Calu3 (cell line): ENCODE measurements around the gene RBMX. TPM values are rescaled to one million over a fixed set of nuclear protein-coding genes. Genes with fewer than 3 reads are reported as not detected.

Experiments used
- BruUV-seq: library from RNA; stranded (reverse); fragments of 400-500 nt; replicated peaks from 2 replicates; lab custom pipeline; 2021; lab: Mats Ljungman, UMichigan
- CTCF ChIA-PET: fragments of 300-600 bp; sonication (Branson Sonifier 250); formaldehyde crosslinking; loops from one replicate; lab custom pipeline; 2022; ENCODE audit warnings: antibody characterized with exemption; lab: Charles Lee
- DNase-seq: peaks from one replicate; pipeline ENCODE4 v3.0.0; 2022
- H3K27ac Mint-ChIP-seq: one replicate; pipeline ENCODE4 v1.8.0; 2022; ENCODE audit warnings: mixed read lengths; ENCODE audit not compliant: unreplicated experiment
- H3K27me3 Mint-ChIP-seq: one replicate; pipeline ENCODE4 v1.8.0; 2022; ENCODE audit warnings: mixed read lengths; ENCODE audit not compliant: unreplicated experiment
- H3K36me3 Mint-ChIP-seq: one replicate; pipeline ENCODE4 v1.8.0; 2022; ENCODE audit warnings: mild to moderate bottlenecking, moderate library complexity, mixed read lengths; ENCODE audit not compliant: insufficient read depth, unreplicated experiment
- H3K4me1 Mint-ChIP-seq: one replicate; pipeline ENCODE4 v1.8.0; 2022; ENCODE audit warnings: mild to moderate bottlenecking, low read depth, mixed read lengths; ENCODE audit not compliant: unreplicated experiment
- H3K4me3 Mint-ChIP-seq: one replicate; pipeline ENCODE4 v1.8.0; 2022; ENCODE audit warnings: mild to moderate bottlenecking, low read depth, moderate library complexity, mixed read lengths; ENCODE audit not compliant: unreplicated experiment
- H3K9me3 Mint-ChIP-seq: one replicate; pipeline ENCODE4 v1.8.0; 2022; ENCODE audit warnings: low read depth, mixed read lengths; ENCODE audit not compliant: unreplicated experiment
- intact Hi-C: fragments of 100-400 bp; cut with micrococcal nuclease; formaldehyde crosslinking; loops from one replicate; pipeline ENCODE4 v1.10.0; 2022; ENCODE audit not compliant: unreplicated experiment
- total RNA-seq: library from RNA; stranded (reverse); gene quantifications from 2 replicates; pipeline ENCODE4 v1.2.3, GENCODE V29; 2022
- TF ChIP-seq, protein P1 (sequence below): fragments of 200-600 bp; IDR thresholded peaks from one replicate; pipeline ENCODE4 v1.8.0; 2022; ENCODE audit warnings: antibody characterized with exemption; ENCODE audit not compliant: unreplicated experiment

The RBMX gene
- total RNA-seq, 1 experiment from 2014 or later, result 252 TPM

DNA sequence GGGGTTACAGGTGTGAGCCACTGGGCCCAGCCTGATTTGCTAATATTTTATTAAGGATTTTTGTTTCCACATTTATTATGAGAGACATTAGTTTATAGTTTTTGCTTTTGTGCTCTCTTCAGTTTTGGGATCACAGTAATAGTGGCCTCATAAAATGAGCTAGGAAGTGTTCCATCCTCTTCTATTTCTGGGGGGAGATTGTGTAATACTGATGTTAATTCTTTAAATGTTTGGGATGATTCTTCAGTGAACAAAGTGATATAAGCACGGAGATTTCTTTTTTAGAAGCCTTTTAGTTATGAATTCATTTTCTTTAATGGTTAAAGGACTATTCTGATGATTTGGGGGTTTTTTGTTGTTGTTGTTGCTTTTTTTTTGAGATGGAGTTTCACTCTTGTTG, 41.3 kb downstream of the RBMX start:
- no peaks in the 10 kb centered on the region for H3K9me3 Mint-ChIP-seq
- BruUV-seq, result no TSS peak
- CTCF ChIA-PET, result no interaction called here
- no peaks in the 10 kb centered on the region for H3K4me1 Mint-ChIP-seq
- DNase-seq, result no peak
- TF ChIP-seq, protein P1, sequence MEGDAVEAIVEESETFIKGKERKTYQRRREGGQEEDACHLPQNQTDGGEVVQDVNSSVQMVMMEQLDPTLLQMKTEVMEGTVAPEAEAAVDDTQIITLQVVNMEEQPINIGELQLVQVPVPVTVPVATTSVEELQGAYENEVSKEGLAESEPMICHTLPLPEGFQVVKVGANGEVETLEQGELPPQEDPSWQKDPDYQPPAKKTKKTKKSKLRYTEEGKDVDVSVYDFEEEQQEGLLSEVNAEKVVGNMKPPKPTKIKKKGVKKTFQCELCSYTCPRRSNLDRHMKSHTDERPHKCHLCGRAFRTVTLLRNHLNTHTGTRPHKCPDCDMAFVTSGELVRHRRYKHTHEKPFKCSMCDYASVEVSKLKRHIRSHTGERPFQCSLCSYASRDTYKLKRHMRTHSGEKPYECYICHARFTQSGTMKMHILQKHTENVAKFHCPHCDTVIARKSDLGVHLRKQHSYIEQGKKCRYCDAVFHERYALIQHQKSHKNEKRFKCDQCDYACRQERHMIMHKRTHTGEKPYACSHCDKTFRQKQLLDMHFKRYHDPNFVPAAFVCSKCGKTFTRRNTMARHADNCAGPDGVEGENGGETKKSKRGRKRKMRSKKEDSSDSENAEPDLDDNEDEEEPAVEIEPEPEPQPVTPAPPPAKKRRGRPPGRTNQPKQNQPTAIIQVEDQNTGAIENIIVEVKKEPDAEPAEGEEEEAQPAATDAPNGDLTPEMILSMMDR, result no peak
- no peaks in the 10 kb centered on the region for H3K27me3 Mint-ChIP-seq
- H3K4me3 Mint-ChIP-seq, result no peak overlapping the region
- intact Hi-C loops, result no loop called here
- H3K27ac Mint-ChIP-seq, result no peak overlapping the region
- H3K36me3 Mint-ChIP-seq, result no peaks in the 10 kb centered on the region

DNA sequence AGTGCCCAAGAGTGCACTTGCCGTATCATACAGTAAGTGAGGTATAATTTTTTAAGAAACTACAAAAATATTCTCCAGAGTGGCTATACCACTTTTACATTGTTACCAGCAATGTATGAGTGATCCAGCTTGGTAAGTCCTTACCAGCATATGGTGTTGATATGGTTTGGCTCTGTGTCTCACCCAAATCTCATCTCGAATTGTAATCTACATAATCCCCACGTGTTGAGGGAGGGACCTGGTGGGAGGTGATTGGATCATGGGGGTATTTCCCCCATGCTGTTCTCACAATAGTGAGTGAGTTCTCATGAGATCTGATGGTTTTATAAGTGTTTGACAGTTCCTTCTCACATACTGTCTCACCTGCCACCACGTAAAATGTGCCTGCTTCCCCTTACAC, 44.8 kb downstream of the RBMX start:
- H3K4me1 Mint-ChIP-seq, result no peaks in the 10 kb centered on the region
- H3K9me3 Mint-ChIP-seq, result no peaks in the 10 kb centered on the region
- no peaks in the 10 kb centered on the region for H3K36me3 Mint-ChIP-seq
- DNase-seq, result no peak
- CTCF ChIA-PET, result no interaction called here
- no peak overlapping the region for H3K4me3 Mint-ChIP-seq
- BruUV-seq, result no TSS peak
- H3K27ac Mint-ChIP-seq, result no peak overlapping the region
- H3K27me3 Mint-ChIP-seq, result no peaks in the 10 kb centered on the region
- TF ChIP-seq, protein P1, result no peak
- intact Hi-C loops, result no loop called here

DNA sequence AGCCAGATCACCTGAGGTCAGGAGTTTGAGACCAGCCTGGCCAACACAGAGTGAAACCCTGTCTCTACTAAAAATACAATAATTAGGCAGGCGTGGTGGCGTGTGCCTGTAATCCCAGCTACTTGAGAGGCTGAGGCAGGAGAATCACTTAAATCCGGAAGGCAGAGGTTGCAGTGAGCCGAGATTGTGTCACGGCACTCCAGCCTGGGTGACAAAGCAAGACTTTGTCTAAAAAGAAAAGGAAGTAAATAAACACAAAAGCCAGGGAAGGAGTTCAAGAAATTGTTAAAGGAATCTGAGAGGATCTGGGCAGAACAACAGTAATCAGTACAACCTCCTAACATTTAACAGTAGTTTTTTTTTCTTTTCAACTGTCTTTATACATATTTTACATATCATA, 51.1 kb downstream of the RBMX start:
- CTCF ChIA-PET, result no interaction called here
- H3K9me3 Mint-ChIP-seq, result no peaks in the 10 kb centered on the region
- TF ChIP-seq, protein P1, result no peak
- DNase-seq, result no peak
- no peak overlapping the region for H3K27ac Mint-ChIP-seq
- no TSS peak for BruUV-seq
- intact Hi-C loops, result no loop called here
- H3K4me3 Mint-ChIP-seq, result no peak overlapping the region
- H3K36me3 Mint-ChIP-seq, result no peaks in the 10 kb centered on the region
- no peaks in the 10 kb centered on the region for H3K4me1 Mint-ChIP-seq
- H3K27me3 Mint-ChIP-seq, result no peaks in the 10 kb centered on the region

DNA sequence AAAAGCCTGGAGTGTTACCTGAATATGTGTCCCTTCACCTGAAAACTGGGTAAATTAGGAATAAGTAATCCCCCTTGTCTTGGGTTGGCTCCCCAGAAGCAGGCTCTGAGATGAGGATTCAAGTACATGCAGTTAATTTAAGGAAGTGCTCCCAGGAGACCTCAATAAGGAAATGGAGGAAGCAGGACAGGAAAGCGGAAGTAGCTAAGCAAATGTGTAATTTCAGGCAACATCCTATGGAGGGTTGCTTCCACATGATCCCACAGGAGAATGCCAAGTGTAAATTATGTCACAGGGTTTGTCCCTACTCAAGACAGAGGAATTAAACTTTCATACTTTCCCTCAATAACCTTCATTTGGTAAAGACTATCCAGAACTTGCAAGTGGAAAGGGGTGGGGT, 51.7 kb downstream of the RBMX start:
- CTCF ChIA-PET, result no interaction called here
- Mint-ChIP-seq H3K36me3 (no peaks in the 10 kb centered on the region), H3K4me3 (no peak overlapping the region), H3K27ac (no peak overlapping the region), H3K27me3 (no peaks in the 10 kb centered on the region), H3K9me3 (no peaks in the 10 kb centered on the region), H3K4me1 (no peaks in the 10 kb centered on the region)
- intact Hi-C loops, result no loop called here
- no TSS peak for BruUV-seq
- TF ChIP-seq, protein P1, result no peak
- DNase-seq, result no peak

DNA sequence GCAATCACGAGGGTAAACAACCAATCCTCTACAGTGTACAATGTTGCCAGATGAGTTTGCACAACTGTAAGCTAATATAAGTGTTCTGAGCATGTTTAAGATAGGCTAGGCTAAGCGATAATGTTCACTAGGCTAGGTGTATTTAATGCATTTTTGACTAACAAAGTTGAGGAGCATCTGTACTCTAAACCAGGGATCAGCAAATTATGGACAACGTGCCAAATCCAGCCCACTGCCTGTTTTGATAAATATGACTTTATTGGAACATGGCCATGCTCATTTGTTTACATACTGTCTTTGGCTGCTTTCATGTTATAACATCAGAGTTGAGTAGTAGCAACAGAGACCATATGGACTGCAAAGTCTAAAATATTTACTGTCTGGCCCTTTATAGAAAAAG, 53.5 kb downstream of the RBMX start:
- Mint-ChIP-seq H3K9me3 (no peaks in the 10 kb centered on the region), H3K4me3 (no peak overlapping the region), H3K4me1 (no peaks in the 10 kb centered on the region), H3K27me3 (no peaks in the 10 kb centered on the region), H3K27ac (no peak overlapping the region), H3K36me3 (no peaks in the 10 kb centered on the region)
- TF ChIP-seq, protein P1, result no peak
- no TSS peak for BruUV-seq
- CTCF ChIA-PET, result no interaction called here
- intact Hi-C loops, result no loop called here
- DNase-seq, result no peak
